HCT116 (cell line): ENCODE results near the gene TEX22. TPM values are rescaled to one million over a fixed set of nuclear protein-coding genes. Genes with fewer than 3 reads are reported as not detected.

Experiments used
- ATAC-seq: fragments of 200-7000 bp; cut with Tn5 transposase; 2 replicates; pipeline ENCODE4 v1.9.1; 2020; ENCODE audit warnings: mild to moderate bottlenecking, moderate library complexity
- BruUV-seq: library from RNA; stranded (reverse); fragments of 400-500 nt; replicated peaks from 2 replicates; lab custom pipeline; 2021; lab: Mats Ljungman, UMichigan
- CTCF ChIA-PET: fragments of 300-600 bp; sonication (Branson Sonifier 250); formaldehyde crosslinking; loops from one replicate; lab custom pipeline; 2021; ENCODE audit warnings: antibody characterized with exemption; lab: Charles Lee
- POLR2A ChIA-PET: fragments of 300-600, 350-600 bp; sonication (Branson Sonifier 250); formaldehyde crosslinking; loops from one replicate; lab custom pipeline; 2021; ENCODE audit warnings: antibody characterized with exemption; lab: Charles Lee
- RAD21 ChIA-PET, 2 experiments: fragments of 300-600 bp; sonication (Branson Sonifier 250); formaldehyde crosslinking; loops; one replicate each; lab custom pipeline; 2023; ENCODE audit warnings: low total read pairs in 2 of 2; ENCODE audit not compliant: uncharacterized antibody in 2 of 2, unreplicated experiment in 2 of 2, low non-redundant PET in 1 of 2; lab: Charles Lee
- DNase-seq: peaks from one replicate; pipeline ENCODE4 v3.0.0-alpha.2; 2010; ENCODE audit warnings: low read depth, low spot score
- H2AFZ ChIP-seq: fragments of 200-600 bp; shearing (Covaris generic), sonication (generic); 2 replicates; pipeline ENCODE4 v1.6.1; 2017; ENCODE audit warnings: low read depth, mixed run types, mixed read lengths, antibody characterized with exemption, low read length; ENCODE audit not compliant: poor library complexity, severe bottlenecking
- H3K27ac ChIP-seq: 2 replicates; pipeline ENCODE4 v1.5.1; 2012; ENCODE audit warnings: low read depth, low read length
- H3K27me3 ChIP-seq: fragments of 200-600 bp; sonication (generic); 2 replicates; pipeline ENCODE4 v1.6.1; 2016; ENCODE audit warnings: mixed run types, low read length, mixed read lengths; ENCODE audit not compliant: insufficient read depth
- H3K36me3 ChIP-seq, 2 experiments: fragments of 200-500 bp in 1 of 2; fragments of 200-600 bp in 1 of 2; sonication (Bioruptor generic) in 1 of 2; sonication (generic) in 1 of 2; 2 replicates each; pipeline versions ENCODE4 v1.5.1 to v1.6.1; 2014 to 2016; ENCODE audit warnings: low read length in 2 of 2, inconsistent platforms in 1 of 2, mixed read lengths in 1 of 2, mixed run types in 1 of 2; ENCODE audit not compliant: insufficient read depth in 2 of 2, control insufficient read depth in 1 of 2
- H3K4me1 ChIP-seq, 2 experiments: fragments of 200-600 bp in 1 of 2; sonication (generic) in 1 of 2; 2 replicates each; pipeline versions ENCODE4 v1.5.1 to v1.6.1; 2012 to 2017; ENCODE audit warnings: low read length in 2 of 2, inconsistent platforms in 1 of 2, mild to moderate bottlenecking in 1 of 2, mixed read lengths in 1 of 2, mixed run types in 1 of 2, moderate library complexity in 1 of 2; ENCODE audit not compliant: insufficient read depth in 2 of 2, control insufficient read depth in 1 of 2
- H3K4me2 ChIP-seq: fragments of 200-600 bp; sonication (generic); 2 replicates; pipeline ENCODE4 v1.6.1; 2017; ENCODE audit warnings: mixed run types, low read length, mixed read lengths
- H3K4me3 ChIP-seq, 2 experiments: fragments of 200-600 bp in 1 of 2; sonication (generic) in 1 of 2; replicated peaks in 1 of 2; 2 replicates each; pipeline ENCODE4 v1.5.1; 2011 to 2016; ENCODE audit warnings: low read length in 2 of 2, control low read depth in 1 of 2, low read depth in 1 of 2, mild to moderate bottlenecking in 1 of 2, mixed read lengths in 1 of 2, mixed run types in 1 of 2
- H3K79me2 ChIP-seq: fragments of 200-600 bp; sonication (generic); 2 replicates; pipeline ENCODE4 v1.6.1; 2017; ENCODE audit warnings: mild to moderate bottlenecking, mixed run types, low read length, moderate library complexity, mixed read lengths; ENCODE audit not compliant: insufficient read depth
- H3K9ac ChIP-seq: fragments of 200-600 bp; sonication (generic); 2 replicates; pipeline ENCODE4 v1.6.1; 2016; ENCODE audit warnings: low read length, mixed read lengths
- H3K9me2 ChIP-seq: fragments of 200-600 bp; sonication (generic), shearing (Covaris generic); 2 replicates; pipeline ENCODE4 v1.6.1; 2017; ENCODE audit warnings: mixed run types, mild to moderate bottlenecking, moderate library complexity; ENCODE audit not compliant: insufficient read depth
- H3K9me3 ChIP-seq, 2 experiments: fragments of 200-500 bp in 1 of 2; fragments of 200-600 bp in 1 of 2; sonication (Bioruptor generic) in 1 of 2; sonication (generic) in 1 of 2; 2 replicates each; pipeline ENCODE4 v1.6.1; 2014 to 2017; ENCODE audit warnings: low read length in 2 of 2, mixed read lengths in 2 of 2, inconsistent platforms in 1 of 2, low read depth in 1 of 2, mild to moderate bottlenecking in 1 of 2, mixed run types in 1 of 2, moderate library complexity in 1 of 2; ENCODE audit not compliant: control insufficient read depth in 1 of 2, insufficient read depth in 1 of 2
- H4K20me1 ChIP-seq: fragments of 200-600 bp; sonication (generic), shearing (Covaris generic); 2 replicates; pipeline ENCODE4 v1.6.1; 2017; ENCODE audit warnings: mixed run types, mild to moderate bottlenecking, moderate library complexity; ENCODE audit not compliant: insufficient read depth
- EZH2 ChIP-seq: fragments of 200-600 bp; sonication (generic); IDR thresholded peaks from 2 replicates; pipeline ENCODE4 v1.6.1; 2017; ENCODE audit warnings: antibody characterized with exemption, mixed run types
- FOSL1 ChIP-seq: IDR thresholded peaks from 2 replicates; pipeline ENCODE4 v1.6.1; 2012; ENCODE audit warnings: low read depth
- POLR2AphosphoS5 ChIP-seq: IDR thresholded peaks from 2 replicates; pipeline ENCODE4 v1.6.1; 2011; ENCODE audit warnings: mild to moderate bottlenecking, low read depth, low read length, moderate library complexity
- TCF7L2 ChIP-seq: IDR thresholded peaks from 2 replicates; pipeline ENCODE4 v1.7.0; 2011; ENCODE audit warnings: borderline replicate concordance, inconsistent platforms; ENCODE audit not compliant: insufficient read depth, insufficient read length; ENCODE audit errors: extremely low read depth
- ZFX ChIP-seq: fragments of 450-650 bp; IDR thresholded peaks from 2 replicates; pipeline ENCODE4 v1.6.1; 2017
- ZNF274 ChIP-seq: fragments of 200-500 bp; sonication (Bioruptor generic); IDR thresholded peaks from 2 replicates; pipeline ENCODE4 v1.6.1; 2014; ENCODE audit warnings: mild to moderate bottlenecking, low read depth, low read length, inconsistent platforms
- intact Hi-C: fragments of 100-400 bp; cut with micrococcal nuclease; formaldehyde crosslinking; loops from 2 replicates; pipeline ENCODE4 v1.10.0; 2022
- total RNA-seq: library from RNA; stranded (reverse); gene quantifications from one replicate; pipeline ENCODE4 v1.2.1, GENCODE V29; 2021; ENCODE audit not compliant: unreplicated experiment
- TF ChIP-seq, protein P1 (sequence below): IDR thresholded peaks from 2 replicates; pipeline ENCODE4 v1.6.1; 2012
- TF ChIP-seq, protein P2 (sequence below), 3 experiments: fragments of 200-600 bp in 1 of 3; sonication (generic) in 1 of 3; IDR thresholded peaks in 2 of 3; conservative IDR thresholded peaks in 1 of 3; 2 replicates each; pipeline ENCODE4 v1.5.1; 2012 to 2017; ENCODE audit warnings: low read depth in 2 of 3, low read length in 2 of 3, antibody characterized with exemption in 1 of 3, borderline replicate concordance in 1 of 3, control low read depth in 1 of 3, mild to moderate bottlenecking in 1 of 3, mixed read lengths in 1 of 3, mixed run types in 1 of 3, moderate library complexity in 1 of 3; ENCODE audit not compliant: insufficient read depth in 1 of 3
- TF ChIP-seq, protein P3 (sequence below): IDR thresholded peaks from 2 replicates; pipeline ENCODE4 v1.6.1; 2011; ENCODE audit warnings: mild to moderate bottlenecking, low read length, moderate library complexity; ENCODE audit not compliant: insufficient replicate concordance; ENCODE audit errors: extremely low read depth
- TF ChIP-seq, protein P4 (sequence below): IDR thresholded peaks from 2 replicates; pipeline ENCODE4 v1.6.1; 2012

Gene TEX22
- total RNA-seq, 1 experiment from 2014 or later, result 3.8 TPM

DNA sequence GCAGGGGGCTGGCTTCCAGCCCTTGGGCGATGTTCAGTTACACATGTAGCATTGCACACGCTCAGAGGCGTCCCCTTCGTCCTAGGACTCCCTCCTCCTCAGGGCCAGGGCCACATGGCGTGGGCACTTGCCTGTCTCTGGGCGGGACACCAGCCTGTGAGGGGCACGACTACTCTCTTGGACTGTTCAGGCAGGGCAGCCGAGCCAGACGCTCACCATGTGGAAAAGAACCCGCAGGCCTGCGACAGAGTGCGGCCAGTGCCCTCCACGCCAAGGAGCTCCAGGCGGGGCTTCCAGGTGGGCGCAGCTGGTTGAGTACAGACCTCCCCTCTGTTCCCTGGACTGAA, 42.2 kb downstream of the TEX22 start:
- RAD21 ChIA-PET, result no interaction called here
- Histone ChIP-seq H3K36me3 (peaks cover 6 to 12% of the 10 kb centered on the region in 2 experiments; a peak in 2 of 4 replicates), H2AFZ (no peak overlapping the region), H3K9ac (no peak overlapping the region), H3K4me1 (no peaks in the 10 kb centered on the region), H3K4me3 (no peak overlapping the region), H3K4me2 (no peak overlapping the region), H3K9me3 (no peaks in the 10 kb centered on the region), H3K27ac (no peak overlapping the region), H3K9me2 (no peaks in the 10 kb centered on the region), H4K20me1 (peaks cover 5% of the 10 kb centered on the region; the same call in 1 of the 2 replicates), H3K27me3 (no peaks in the 10 kb centered on the region), H3K79me2 (peaks cover 47% of the 10 kb centered on the region)
- intact Hi-C loops, result no loop called here
- ATAC-seq, result no peak
- TF ChIP-seq, protein P1, sequence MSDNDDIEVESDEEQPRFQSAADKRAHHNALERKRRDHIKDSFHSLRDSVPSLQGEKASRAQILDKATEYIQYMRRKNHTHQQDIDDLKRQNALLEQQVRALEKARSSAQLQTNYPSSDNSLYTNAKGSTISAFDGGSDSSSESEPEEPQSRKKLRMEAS, result no peak
- no peak for TF ChIP-seq POLR2AphosphoS5
- no peak for TF ChIP-seq ZNF274
- TF ChIP-seq ZFX, result no peak
- TF ChIP-seq TCF7L2, result no peak
- TF ChIP-seq EZH2, result no peak
- no peak for TF ChIP-seq FOSL1
- DNase-seq, result no peak
- CTCF ChIA-PET, result no interaction called here
- BruUV-seq, result no TSS peak
- POLR2A ChIA-PET, result no interaction called here

DNA sequence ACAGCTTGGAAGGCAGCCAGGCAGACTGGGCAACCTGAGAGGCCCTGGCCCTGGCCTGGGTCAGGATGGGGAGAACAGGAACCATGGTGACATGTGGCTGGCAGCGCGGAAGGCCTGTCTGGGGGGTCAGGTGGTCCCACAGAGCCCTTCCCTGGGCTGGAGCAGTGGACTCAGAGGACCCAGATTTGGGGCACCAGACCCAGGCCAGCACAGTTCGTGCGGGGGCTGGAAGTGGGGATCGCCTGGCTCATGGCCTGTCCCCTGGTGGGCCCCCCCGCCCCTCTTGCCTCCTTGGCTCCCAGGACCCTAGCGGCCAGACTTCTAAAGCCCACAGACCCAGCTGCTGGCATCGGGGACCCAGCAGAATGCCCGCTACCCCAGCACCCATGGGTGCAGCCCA, 42.7 kb downstream of the TEX22 start:
- H3K4me3 ChIP-seq, result no peak overlapping the region
- DNase-seq (no peak), ATAC-seq (no peak)
- POLR2A ChIA-PET, result no interaction called here
- no TSS peak for BruUV-seq
- CTCF ChIA-PET, result no interaction called here
- intact Hi-C loops, result no loop called here
- H2AFZ ChIP-seq, result no peak overlapping the region
- peaks cover 2% of the 10 kb centered on the region; the same call in 1 of the 2 replicates for H4K20me1 ChIP-seq
- no peaks in the 10 kb centered on the region for H3K9me3 ChIP-seq
- no peaks in the 10 kb centered on the region for H3K27me3 ChIP-seq
- H3K4me2 ChIP-seq, result no peak overlapping the region
- H3K9ac ChIP-seq, result no peak overlapping the region
- RAD21 ChIA-PET, result no interaction called here
- TF ChIP-seq, protein P2, sequence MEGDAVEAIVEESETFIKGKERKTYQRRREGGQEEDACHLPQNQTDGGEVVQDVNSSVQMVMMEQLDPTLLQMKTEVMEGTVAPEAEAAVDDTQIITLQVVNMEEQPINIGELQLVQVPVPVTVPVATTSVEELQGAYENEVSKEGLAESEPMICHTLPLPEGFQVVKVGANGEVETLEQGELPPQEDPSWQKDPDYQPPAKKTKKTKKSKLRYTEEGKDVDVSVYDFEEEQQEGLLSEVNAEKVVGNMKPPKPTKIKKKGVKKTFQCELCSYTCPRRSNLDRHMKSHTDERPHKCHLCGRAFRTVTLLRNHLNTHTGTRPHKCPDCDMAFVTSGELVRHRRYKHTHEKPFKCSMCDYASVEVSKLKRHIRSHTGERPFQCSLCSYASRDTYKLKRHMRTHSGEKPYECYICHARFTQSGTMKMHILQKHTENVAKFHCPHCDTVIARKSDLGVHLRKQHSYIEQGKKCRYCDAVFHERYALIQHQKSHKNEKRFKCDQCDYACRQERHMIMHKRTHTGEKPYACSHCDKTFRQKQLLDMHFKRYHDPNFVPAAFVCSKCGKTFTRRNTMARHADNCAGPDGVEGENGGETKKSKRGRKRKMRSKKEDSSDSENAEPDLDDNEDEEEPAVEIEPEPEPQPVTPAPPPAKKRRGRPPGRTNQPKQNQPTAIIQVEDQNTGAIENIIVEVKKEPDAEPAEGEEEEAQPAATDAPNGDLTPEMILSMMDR (IDR thresholded peaks at IDR 0.05 in 2 of 3, conservative IDR thresholded peaks at IDR 0.05 in 1 of 3; ENCODE audit: borderline replicate concordance in 1 of 3, insufficient read depth in 1 of 3, low read depth in 2 of 3, low read length in 2 of 3), result no peak
- TF ChIP-seq, protein P3, sequence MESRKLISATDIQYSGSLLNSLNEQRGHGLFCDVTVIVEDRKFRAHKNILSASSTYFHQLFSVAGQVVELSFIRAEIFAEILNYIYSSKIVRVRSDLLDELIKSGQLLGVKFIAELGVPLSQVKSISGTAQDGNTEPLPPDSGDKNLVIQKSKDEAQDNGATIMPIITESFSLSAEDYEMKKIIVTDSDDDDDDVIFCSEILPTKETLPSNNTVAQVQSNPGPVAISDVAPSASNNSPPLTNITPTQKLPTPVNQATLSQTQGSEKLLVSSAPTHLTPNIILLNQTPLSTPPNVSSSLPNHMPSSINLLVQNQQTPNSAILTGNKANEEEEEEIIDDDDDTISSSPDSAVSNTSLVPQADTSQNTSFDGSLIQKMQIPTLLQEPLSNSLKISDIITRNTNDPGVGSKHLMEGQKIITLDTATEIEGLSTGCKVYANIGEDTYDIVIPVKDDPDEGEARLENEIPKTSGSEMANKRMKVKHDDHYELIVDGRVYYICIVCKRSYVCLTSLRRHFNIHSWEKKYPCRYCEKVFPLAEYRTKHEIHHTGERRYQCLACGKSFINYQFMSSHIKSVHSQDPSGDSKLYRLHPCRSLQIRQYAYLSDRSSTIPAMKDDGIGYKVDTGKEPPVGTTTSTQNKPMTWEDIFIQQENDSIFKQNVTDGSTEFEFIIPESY, result no peak
- TF ChIP-seq, protein P4, sequence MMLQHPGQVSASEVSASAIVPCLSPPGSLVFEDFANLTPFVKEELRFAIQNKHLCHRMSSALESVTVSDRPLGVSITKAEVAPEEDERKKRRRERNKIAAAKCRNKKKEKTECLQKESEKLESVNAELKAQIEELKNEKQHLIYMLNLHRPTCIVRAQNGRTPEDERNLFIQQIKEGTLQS, result no peak
- H3K79me2 ChIP-seq, result peaks cover 42% of the 10 kb centered on the region
- no peaks in the 10 kb centered on the region for H3K4me1 ChIP-seq
- no peak overlapping the region for H3K27ac ChIP-seq
- H3K9me2 ChIP-seq, result no peaks in the 10 kb centered on the region
- peaks cover 6 to 12% of the 10 kb centered on the region in 2 experiments; a peak in 2 of 4 replicates for H3K36me3 ChIP-seq
